HCT116 (cell line): ENCODE results near the gene MOB2. TPM values are rescaled to one million over a fixed set of nuclear protein-coding genes. Genes with fewer than 3 reads are reported as not detected.

ENCODE experiments used
- ATAC-seq: fragments of 200-7000 bp; cut with Tn5 transposase; 2 replicates; pipeline ENCODE4 v1.9.1; 2020; ENCODE audit warnings: mild to moderate bottlenecking, moderate library complexity
- BruUV-seq: library from RNA; stranded (reverse); fragments of 400-500 nt; replicated peaks from 2 replicates; lab custom pipeline; 2021; lab: Mats Ljungman, UMichigan
- CTCF ChIA-PET: fragments of 300-600 bp; sonication (Branson Sonifier 250); formaldehyde crosslinking; loops from one replicate; lab custom pipeline; 2021; ENCODE audit warnings: antibody characterized with exemption; lab: Charles Lee
- POLR2A ChIA-PET: fragments of 300-600, 350-600 bp; sonication (Branson Sonifier 250); formaldehyde crosslinking; loops from one replicate; lab custom pipeline; 2021; ENCODE audit warnings: antibody characterized with exemption; lab: Charles Lee
- RAD21 ChIA-PET, 2 experiments: fragments of 300-600 bp; sonication (Branson Sonifier 250); formaldehyde crosslinking; loops; one replicate each; lab custom pipeline; 2023; ENCODE audit warnings: low total read pairs in 2 of 2; ENCODE audit not compliant: uncharacterized antibody in 2 of 2, unreplicated experiment in 2 of 2, low non-redundant PET in 1 of 2; lab: Charles Lee
- DNase-seq: peaks from one replicate; pipeline ENCODE4 v3.0.0-alpha.2; 2010; ENCODE audit warnings: low read depth, low spot score
- H2AFZ ChIP-seq: fragments of 200-600 bp; shearing (Covaris generic), sonication (generic); 2 replicates; pipeline ENCODE4 v1.6.1; 2017; ENCODE audit warnings: low read depth, mixed run types, mixed read lengths, antibody characterized with exemption, low read length; ENCODE audit not compliant: poor library complexity, severe bottlenecking
- H3K27ac ChIP-seq: 2 replicates; pipeline ENCODE4 v1.5.1; 2012; ENCODE audit warnings: low read depth, low read length
- H3K27me3 ChIP-seq: fragments of 200-600 bp; sonication (generic); 2 replicates; pipeline ENCODE4 v1.6.1; 2016; ENCODE audit warnings: mixed run types, low read length, mixed read lengths; ENCODE audit not compliant: insufficient read depth
- H3K36me3 ChIP-seq, 2 experiments: fragments of 200-500 bp in 1 of 2; fragments of 200-600 bp in 1 of 2; sonication (Bioruptor generic) in 1 of 2; sonication (generic) in 1 of 2; 2 replicates each; pipeline versions ENCODE4 v1.5.1 to v1.6.1; 2014 to 2016; ENCODE audit warnings: low read length in 2 of 2, inconsistent platforms in 1 of 2, mixed read lengths in 1 of 2, mixed run types in 1 of 2; ENCODE audit not compliant: insufficient read depth in 2 of 2, control insufficient read depth in 1 of 2
- H3K4me1 ChIP-seq, 2 experiments: fragments of 200-600 bp in 1 of 2; sonication (generic) in 1 of 2; 2 replicates each; pipeline versions ENCODE4 v1.5.1 to v1.6.1; 2012 to 2017; ENCODE audit warnings: low read length in 2 of 2, inconsistent platforms in 1 of 2, mild to moderate bottlenecking in 1 of 2, mixed read lengths in 1 of 2, mixed run types in 1 of 2, moderate library complexity in 1 of 2; ENCODE audit not compliant: insufficient read depth in 2 of 2, control insufficient read depth in 1 of 2
- H3K4me2 ChIP-seq: fragments of 200-600 bp; sonication (generic); 2 replicates; pipeline ENCODE4 v1.6.1; 2017; ENCODE audit warnings: mixed run types, low read length, mixed read lengths
- H3K4me3 ChIP-seq, 2 experiments: fragments of 200-600 bp in 1 of 2; sonication (generic) in 1 of 2; replicated peaks in 1 of 2; 2 replicates each; pipeline ENCODE4 v1.5.1; 2011 to 2016; ENCODE audit warnings: low read length in 2 of 2, control low read depth in 1 of 2, low read depth in 1 of 2, mild to moderate bottlenecking in 1 of 2, mixed read lengths in 1 of 2, mixed run types in 1 of 2
- H3K79me2 ChIP-seq: fragments of 200-600 bp; sonication (generic); 2 replicates; pipeline ENCODE4 v1.6.1; 2017; ENCODE audit warnings: mild to moderate bottlenecking, mixed run types, low read length, moderate library complexity, mixed read lengths; ENCODE audit not compliant: insufficient read depth
- H3K9ac ChIP-seq: fragments of 200-600 bp; sonication (generic); 2 replicates; pipeline ENCODE4 v1.6.1; 2016; ENCODE audit warnings: low read length, mixed read lengths
- H3K9me2 ChIP-seq: fragments of 200-600 bp; sonication (generic), shearing (Covaris generic); 2 replicates; pipeline ENCODE4 v1.6.1; 2017; ENCODE audit warnings: mixed run types, mild to moderate bottlenecking, moderate library complexity; ENCODE audit not compliant: insufficient read depth
- H3K9me3 ChIP-seq, 2 experiments: fragments of 200-500 bp in 1 of 2; fragments of 200-600 bp in 1 of 2; sonication (Bioruptor generic) in 1 of 2; sonication (generic) in 1 of 2; 2 replicates each; pipeline ENCODE4 v1.6.1; 2014 to 2017; ENCODE audit warnings: low read length in 2 of 2, mixed read lengths in 2 of 2, inconsistent platforms in 1 of 2, low read depth in 1 of 2, mild to moderate bottlenecking in 1 of 2, mixed run types in 1 of 2, moderate library complexity in 1 of 2; ENCODE audit not compliant: control insufficient read depth in 1 of 2, insufficient read depth in 1 of 2
- H4K20me1 ChIP-seq: fragments of 200-600 bp; sonication (generic), shearing (Covaris generic); 2 replicates; pipeline ENCODE4 v1.6.1; 2017; ENCODE audit warnings: mixed run types, mild to moderate bottlenecking, moderate library complexity; ENCODE audit not compliant: insufficient read depth
- CBX3 ChIP-seq: IDR thresholded peaks from 2 replicates; pipeline ENCODE4 v1.6.1; 2012; ENCODE audit warnings: low read depth
- CEBPB ChIP-seq: IDR thresholded peaks from 2 replicates; pipeline ENCODE4 v1.6.1; 2012; ENCODE audit warnings: low read depth
- ELF1 ChIP-seq: IDR thresholded peaks from 2 replicates; pipeline ENCODE4 v1.6.1; 2012; ENCODE audit warnings: low read depth, borderline replicate concordance
- EZH2 ChIP-seq: fragments of 200-600 bp; sonication (generic); IDR thresholded peaks from 2 replicates; pipeline ENCODE4 v1.6.1; 2017; ENCODE audit warnings: antibody characterized with exemption, mixed run types
- JUND ChIP-seq: IDR thresholded peaks from 2 replicates; pipeline ENCODE4 v1.6.1; 2012
- POLR2A ChIP-seq: IDR thresholded peaks from 2 replicates; pipeline ENCODE4 v1.7.0; 2011; ENCODE audit warnings: borderline replicate concordance; ENCODE audit not compliant: insufficient read depth, insufficient read length; ENCODE audit errors: extremely low read depth
- RAD21 ChIP-seq: IDR thresholded peaks from 2 replicates; pipeline ENCODE4 v1.6.1; 2012; ENCODE audit warnings: low read depth, mild to moderate bottlenecking
- REST ChIP-seq: IDR thresholded peaks from 2 replicates; pipeline ENCODE4 v1.6.1; 2012; ENCODE audit warnings: low read depth
- SIN3A ChIP-seq: IDR thresholded peaks from 2 replicates; pipeline ENCODE4 v1.6.1; 2012; ENCODE audit warnings: low read depth
- SP1 ChIP-seq: IDR thresholded peaks from 2 replicates; pipeline ENCODE4 v1.6.1; 2012; ENCODE audit warnings: low read depth
- SRF ChIP-seq: IDR thresholded peaks from 2 replicates; pipeline ENCODE4 v1.6.1; 2012; ENCODE audit warnings: low read depth
- TCF7L2 ChIP-seq: IDR thresholded peaks from 2 replicates; pipeline ENCODE4 v1.7.0; 2011; ENCODE audit warnings: borderline replicate concordance, inconsistent platforms; ENCODE audit not compliant: insufficient read depth, insufficient read length; ENCODE audit errors: extremely low read depth
- YY1 ChIP-seq: IDR thresholded peaks from 2 replicates; pipeline ENCODE4 v1.6.1; 2011; ENCODE audit warnings: low read length, low read depth, moderate library complexity, mild to moderate bottlenecking; ENCODE audit not compliant: insufficient replicate concordance; ENCODE audit errors: extremely low read depth
- ZFX ChIP-seq: fragments of 450-650 bp; IDR thresholded peaks from 2 replicates; pipeline ENCODE4 v1.6.1; 2017
- ZNF274 ChIP-seq: fragments of 200-500 bp; sonication (Bioruptor generic); IDR thresholded peaks from 2 replicates; pipeline ENCODE4 v1.6.1; 2014; ENCODE audit warnings: mild to moderate bottlenecking, low read depth, low read length, inconsistent platforms
- intact Hi-C: fragments of 100-400 bp; cut with micrococcal nuclease; formaldehyde crosslinking; loops from 2 replicates; pipeline ENCODE4 v1.10.0; 2022
- total RNA-seq: library from RNA; stranded (reverse); gene quantifications from one replicate; pipeline ENCODE4 v1.2.1, GENCODE V29; 2021; ENCODE audit not compliant: unreplicated experiment
- TF ChIP-seq, protein P1 (sequence below), 3 experiments: fragments of 200-600 bp in 1 of 3; sonication (generic) in 1 of 3; IDR thresholded peaks in 2 of 3; conservative IDR thresholded peaks in 1 of 3; 2 replicates each; pipeline ENCODE4 v1.5.1; 2012 to 2017; ENCODE audit warnings: low read depth in 2 of 3, low read length in 2 of 3, antibody characterized with exemption in 1 of 3, borderline replicate concordance in 1 of 3, control low read depth in 1 of 3, mild to moderate bottlenecking in 1 of 3, mixed read lengths in 1 of 3, mixed run types in 1 of 3, moderate library complexity in 1 of 3; ENCODE audit not compliant: insufficient read depth in 1 of 3
- TF ChIP-seq, protein P2 (sequence below): IDR thresholded peaks from 2 replicates; pipeline ENCODE4 v1.6.1; 2012
- TF ChIP-seq, protein P3 (sequence below): IDR thresholded peaks from 2 replicates; pipeline ENCODE4 v1.6.1; 2012

MOB2 gene
- total RNA-seq, 1 experiment from 2014 or later, result 25.7 TPM

GRCh38 chr11:1460986-1461825, 25.4 kb downstream of the MOB2 start:
- H3K4me1 ChIP-seq, result peaks cover 3 to 7% of the 10 kb centered on the region in 2 experiments; a peak in 3 of 4 replicates
- no peak for DNase-seq
- no peak for ATAC-seq
- no peak overlapping the region for H2AFZ ChIP-seq
- H3K36me3 ChIP-seq, result no peaks in the 10 kb centered on the region
- no peaks in the 10 kb centered on the region for H4K20me1 ChIP-seq
- H3K27me3 ChIP-seq, result no peaks in the 10 kb centered on the region
- no peak overlapping the region for H3K27ac ChIP-seq
- no peak overlapping the region for H3K4me2 ChIP-seq
- no peak overlapping the region for H3K4me3 ChIP-seq
- no peaks in the 10 kb centered on the region for H3K9me3 ChIP-seq
- no peaks in the 10 kb centered on the region for H3K9me2 ChIP-seq
- POLR2A ChIA-PET, result no interaction called here
- TF ChIP-seq EZH2 (no peak), REST (no peak), CEBPB (no peak), SP1 (no peak), RAD21 (no peak), ZFX (no peak), POLR2A (no peak), SRF (no peak), ZNF274 (no peak), JUND (no peak), TCF7L2 (no peak), ELF1 (no peak), YY1 (no peak), CBX3 (no peak), SIN3A (no peak)
- TF ChIP-seq, protein P1, sequence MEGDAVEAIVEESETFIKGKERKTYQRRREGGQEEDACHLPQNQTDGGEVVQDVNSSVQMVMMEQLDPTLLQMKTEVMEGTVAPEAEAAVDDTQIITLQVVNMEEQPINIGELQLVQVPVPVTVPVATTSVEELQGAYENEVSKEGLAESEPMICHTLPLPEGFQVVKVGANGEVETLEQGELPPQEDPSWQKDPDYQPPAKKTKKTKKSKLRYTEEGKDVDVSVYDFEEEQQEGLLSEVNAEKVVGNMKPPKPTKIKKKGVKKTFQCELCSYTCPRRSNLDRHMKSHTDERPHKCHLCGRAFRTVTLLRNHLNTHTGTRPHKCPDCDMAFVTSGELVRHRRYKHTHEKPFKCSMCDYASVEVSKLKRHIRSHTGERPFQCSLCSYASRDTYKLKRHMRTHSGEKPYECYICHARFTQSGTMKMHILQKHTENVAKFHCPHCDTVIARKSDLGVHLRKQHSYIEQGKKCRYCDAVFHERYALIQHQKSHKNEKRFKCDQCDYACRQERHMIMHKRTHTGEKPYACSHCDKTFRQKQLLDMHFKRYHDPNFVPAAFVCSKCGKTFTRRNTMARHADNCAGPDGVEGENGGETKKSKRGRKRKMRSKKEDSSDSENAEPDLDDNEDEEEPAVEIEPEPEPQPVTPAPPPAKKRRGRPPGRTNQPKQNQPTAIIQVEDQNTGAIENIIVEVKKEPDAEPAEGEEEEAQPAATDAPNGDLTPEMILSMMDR (IDR thresholded peaks at IDR 0.05 in 2 of 3, conservative IDR thresholded peaks at IDR 0.05 in 1 of 3; ENCODE audit: borderline replicate concordance in 1 of 3, insufficient read depth in 1 of 3, low read depth in 2 of 3, low read length in 2 of 3), result no peak
- TF ChIP-seq, protein P2, sequence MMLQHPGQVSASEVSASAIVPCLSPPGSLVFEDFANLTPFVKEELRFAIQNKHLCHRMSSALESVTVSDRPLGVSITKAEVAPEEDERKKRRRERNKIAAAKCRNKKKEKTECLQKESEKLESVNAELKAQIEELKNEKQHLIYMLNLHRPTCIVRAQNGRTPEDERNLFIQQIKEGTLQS, result no peak
- TF ChIP-seq, protein P3, sequence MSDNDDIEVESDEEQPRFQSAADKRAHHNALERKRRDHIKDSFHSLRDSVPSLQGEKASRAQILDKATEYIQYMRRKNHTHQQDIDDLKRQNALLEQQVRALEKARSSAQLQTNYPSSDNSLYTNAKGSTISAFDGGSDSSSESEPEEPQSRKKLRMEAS, result no peak
- TF ChIP-seq, all 23 proteins: peak for 0
- CTCF ChIA-PET, result interaction anchor here (0.7 kb wide), 1 partner anchor 318 kb away, joined by 3 read pairs; no protein-coding TSS in a partner anchor
- Histone ChIP-seq H3K79me2 (no peaks in the 10 kb centered on the region), H3K9ac (no peak overlapping the region)
- intact Hi-C loops, result no loop called here
- RAD21 ChIA-PET, result no interaction called here
- BruUV-seq, result no TSS peak
